ENCODE results near the gene ALDOA. TPM values are rescaled to one million over a fixed set of nuclear protein-coding genes. Genes with fewer than 3 reads are reported as not detected.
"Not testable (repeated sequence)": the region's sequence is repeated elsewhere in the genome, so short reads cannot be mapped to it uniquely, and the experiment has no call there.

ALDOA gene
- polyA plus RNA-seq, 12 donors: 871 to 3,402 (median 1,561) TPM

- DNase-seq: no peak
Measured at GRCh38 chr16:30030011-30030685, 35.4 kb upstream of the ALDOA start.

- no peak for DNase-seq
Measured at GRCh38 chr16:30030841-30031413, 34.6 kb upstream of the ALDOA start, which contains the start of gene TLCD3B. Gene TLCD3B (minus strand): TSS chr16:30031271. CDS start chr16:30030527, 744 bp downstream.

GRCh38 chr16:30031477-30031918 is 34.1 kb upstream of the ALDOA start:
- no peak for DNase-seq

GRCh38 chr16:30032083-30032819 is 33.3 kb upstream of the ALDOA start:
- peak; percentile 38 for DNase-seq

- DNase-seq: no peak
Measured at GRCh38 chr16:30033270-30033669, 32.3 kb upstream of the ALDOA start.

- no peak for DNase-seq
Measured at GRCh38 chr16:30040221-30040620, 25.3 kb upstream of the ALDOA start.

GRCh38 chr16:30040690-30041089 is 24.9 kb upstream of the ALDOA start:
- DNase-seq: not testable (repeated sequence)

GRCh38 chr16:30041841-30042240 is 23.7 kb upstream of the ALDOA start:
- peak; percentile 35 for DNase-seq

GRCh38 chr16:30046178-30046577 is 19.4 kb upstream of the ALDOA start:
- DNase-seq: no peak

GRCh38 chr16:30046588-30046987 is 19.0 kb upstream of the ALDOA start:
- DNase-seq: no peak

GRCh38 chr16:30049871-30050270 is 15.7 kb upstream of the ALDOA start:
- no peak for DNase-seq

- DNase-seq: no peak
Measured at GRCh38 chr16:30051518-30051917, 14.0 kb upstream of the ALDOA start.

- DNase-seq: peak; percentile 93
Measured at GRCh38 chr16:30052671-30053372, 12.7 kb upstream of the ALDOA start.

GRCh38 chr16:30053376-30054015 is 12.1 kb upstream of the ALDOA start:
- no peak for DNase-seq

GRCh38 chr16:30054451-30054850 is 11.1 kb upstream of the ALDOA start:
- DNase-seq: no peak

- DNase-seq: no peak
Measured at GRCh38 chr16:30054959-30055553, 10.5 kb upstream of the ALDOA start.

- no peak for DNase-seq
Measured at GRCh38 chr16:30060346-30060745, 5.2 kb upstream of the ALDOA start.

GRCh38 chr16:30060836-30061554 is 4.6 kb upstream of the ALDOA start:
- DNase-seq: peak; percentile 50

GRCh38 chr16:30063278-30063892 is 2.2 kb upstream of the ALDOA start:
- DNase-seq: no peak
